Trophoblast cell (in vitro differentiated cells and primary cell): ENCODE measurements around the gene A4GALT.

Experiments
- DNase-seq, 2 donors: peaks; one replicate each; pipeline ENCODE4 v3.0.0-alpha.2; 2016
- H2AFZ ChIP-seq: 2 replicates; pipeline ENCODE4 v1.6.1; 2013; ENCODE audit warnings: low read length, moderate library complexity, mild to moderate bottlenecking; ENCODE audit not compliant: insufficient read depth, poor library complexity
- H2AK5ac ChIP-seq: 2 replicates; pipeline ENCODE4 v1.6.1; 2013; ENCODE audit warnings: mild to moderate bottlenecking, low read length
- H2BK120ac ChIP-seq: 2 replicates; pipeline ENCODE4 v1.6.1; 2013; ENCODE audit warnings: low read length, mild to moderate bottlenecking, moderate library complexity; ENCODE audit not compliant: insufficient read depth, poor library complexity
- H2BK12ac ChIP-seq: 2 replicates; pipeline ENCODE4 v1.6.1; 2013; ENCODE audit warnings: mild to moderate bottlenecking, low read length, moderate library complexity
- H2BK5ac ChIP-seq: 2 replicates; pipeline ENCODE4 v1.6.1; 2013; ENCODE audit warnings: low read length, low read depth, moderate library complexity, mild to moderate bottlenecking; ENCODE audit not compliant: poor library complexity
- H3K14ac ChIP-seq: 2 replicates; pipeline ENCODE4 v1.6.1; 2013; ENCODE audit warnings: mild to moderate bottlenecking, low read length
- H3K18ac ChIP-seq: 2 replicates; pipeline ENCODE4 v1.6.1; 2013; ENCODE audit warnings: mild to moderate bottlenecking, low read length
- H3K23ac ChIP-seq: 2 replicates; pipeline ENCODE4 v1.6.1; 2013; ENCODE audit warnings: low read length
- H3K27ac ChIP-seq: 2 replicates; pipeline ENCODE4 v1.5.1; 2013; ENCODE audit warnings: low read depth, mild to moderate bottlenecking, inconsistent platforms, low read length, moderate library complexity
- H3K27me3 ChIP-seq: 2 replicates; pipeline ENCODE4 v1.6.1; 2013; ENCODE audit warnings: inconsistent platforms, mild to moderate bottlenecking, low read length, moderate library complexity; ENCODE audit not compliant: insufficient read depth
- H3K36me3 ChIP-seq, 2 experiments: 1 replicate in 1 of 2; 2 replicates in 1 of 2; pipeline ENCODE4 v1.6.1; 2013; ENCODE audit warnings: low read length in 2 of 2, mild to moderate bottlenecking in 2 of 2, moderate library complexity in 1 of 2; ENCODE audit not compliant: insufficient read depth in 2 of 2, control insufficient read depth in 1 of 2
- H3K4ac ChIP-seq: 2 replicates; pipeline ENCODE4 v1.6.1; 2013; ENCODE audit warnings: low read depth, mild to moderate bottlenecking, low read length, moderate library complexity
- H3K4me1 ChIP-seq, 2 experiments: 1 replicate in 1 of 2; 2 replicates in 1 of 2; pipeline ENCODE4 v1.6.1; 2013; ENCODE audit warnings: low read length in 2 of 2, mild to moderate bottlenecking in 2 of 2, moderate library complexity in 1 of 2; ENCODE audit not compliant: insufficient read depth in 2 of 2, control insufficient read depth in 1 of 2
- H3K4me2 ChIP-seq: 2 replicates; pipeline ENCODE4 v1.6.1; 2013; ENCODE audit warnings: inconsistent platforms, mild to moderate bottlenecking, low read length, moderate library complexity
- H3K4me3 ChIP-seq: 2 replicates; pipeline ENCODE4 v1.5.1; 2013; ENCODE audit warnings: mild to moderate bottlenecking, low read depth, low read length, inconsistent platforms
- H3K79me1 ChIP-seq: one replicate; pipeline ENCODE4 v1.6.1; 2013; ENCODE audit warnings: low read length
- H3K79me2 ChIP-seq: 2 replicates; pipeline ENCODE4 v1.6.1; 2013; ENCODE audit warnings: low read length, mild to moderate bottlenecking; ENCODE audit not compliant: control insufficient read depth, insufficient read depth, poor library complexity
- H3K9ac ChIP-seq: 2 replicates; pipeline ENCODE4 v1.6.1; 2013; ENCODE audit warnings: mild to moderate bottlenecking, low read length
- H3K9me3 ChIP-seq: 2 replicates; pipeline ENCODE4 v1.6.1; 2013; ENCODE audit warnings: low read depth, mild to moderate bottlenecking, control low read depth, inconsistent platforms, low read length; ENCODE audit not compliant: insufficient read depth
- H4K12ac ChIP-seq: 2 replicates; pipeline ENCODE4 v1.6.1; 2013; ENCODE audit warnings: low read depth, mild to moderate bottlenecking, low read length, moderate library complexity
- H4K8ac ChIP-seq: 2 replicates; pipeline ENCODE4 v1.6.1; 2013; ENCODE audit warnings: low read depth, mild to moderate bottlenecking, low read length, moderate library complexity
- H4K91ac ChIP-seq: one replicate; pipeline ENCODE4 v1.6.1; 2013; ENCODE audit warnings: low read depth, mild to moderate bottlenecking, low read length, moderate library complexity
- WGBS: extraction: QIAGEN DNeasy Blood & Tissue Kit; methylation state at CpG from one replicate; pipeline ENCODE4 v1.1.7; 2013; ENCODE audit warnings: missing lambda C conversion rate; ENCODE audit not compliant: insufficient read length, insufficient coverage; ENCODE audit errors: extremely low coverage; 5-methylcytosine and 5-hydroxymethylcytosine counted together

A4GALT gene

GRCh38 chr22:42768385-42769035 is 47.8 kb upstream of the A4GALT start:
- H3K4me1 ChIP-seq, result peaks cover 0 to 4% of the 10 kb centered on the region in 2 experiments
- H3K14ac ChIP-seq, result no peak overlapping the region
- no peak overlapping the region for H2AFZ ChIP-seq
- H3K9ac ChIP-seq, result no peak overlapping the region
- DNase-seq, result no peak
- H3K4me2 ChIP-seq, result no peak overlapping the region
- H3K4me3 ChIP-seq, result no peak overlapping the region
- no peaks in the 10 kb centered on the region for H3K36me3 ChIP-seq
- H4K8ac ChIP-seq, result no peak overlapping the region
- no peak overlapping the region for H2BK120ac ChIP-seq
- H4K91ac ChIP-seq, result no peak overlapping the region
- no peaks in the 10 kb centered on the region for H3K27me3 ChIP-seq
- no peak overlapping the region for H2BK12ac ChIP-seq
- no peak overlapping the region for H2BK5ac ChIP-seq
- WGBS, result no CpG with 5 or more reads among the region's 22 CpGs
- H4K12ac ChIP-seq, result no peak overlapping the region
- H3K18ac ChIP-seq, result no peak overlapping the region
- H3K23ac ChIP-seq, result no peak overlapping the region
- H3K27ac ChIP-seq, result no peak overlapping the region
- no peaks in the 10 kb centered on the region for H3K9me3 ChIP-seq
- no peaks in the 10 kb centered on the region for H3K79me1 ChIP-seq
- no peaks in the 10 kb centered on the region for H3K79me2 ChIP-seq
- no peak overlapping the region for H2AK5ac ChIP-seq
- H3K4ac ChIP-seq, result no peak overlapping the region

GRCh38 chr22:42766860-42767259 is 46.2 kb upstream of the A4GALT start:
- no peak overlapping the region for H2AFZ ChIP-seq
- H3K4me2 ChIP-seq, result no peak overlapping the region
- no peak overlapping the region for H2AK5ac ChIP-seq
- no peaks in the 10 kb centered on the region for H3K79me1 ChIP-seq
- H3K4me3 ChIP-seq, result no peak overlapping the region
- H4K91ac ChIP-seq, result no peak overlapping the region
- H2BK5ac ChIP-seq, result no peak overlapping the region
- H3K23ac ChIP-seq, result no peak overlapping the region
- no peak overlapping the region for H3K14ac ChIP-seq
- no peak overlapping the region for H2BK12ac ChIP-seq
- no peaks in the 10 kb centered on the region for H3K27me3 ChIP-seq
- H3K4me1 ChIP-seq, result peaks cover 0 to 4% of the 10 kb centered on the region in 2 experiments
- H3K18ac ChIP-seq, result no peak overlapping the region
- H4K8ac ChIP-seq, result no peak overlapping the region
- no peak overlapping the region for H3K27ac ChIP-seq
- H3K9me3 ChIP-seq, result no peaks in the 10 kb centered on the region
- no peak overlapping the region for H3K9ac ChIP-seq
- no peaks in the 10 kb centered on the region for H3K79me2 ChIP-seq
- no peak overlapping the region for H2BK120ac ChIP-seq
- no peak overlapping the region for H4K12ac ChIP-seq
- H3K36me3 ChIP-seq, result no peaks in the 10 kb centered on the region
- no CpG with 5 or more reads among the region's 8 CpGs for WGBS
- no peak for DNase-seq
- no peak overlapping the region for H3K4ac ChIP-seq

GRCh38 chr22:42764895-42765363 is 44.3 kb upstream of the A4GALT start:
- Histone ChIP-seq H3K36me3 (no peaks in the 10 kb centered on the region), H2BK12ac (no peak overlapping the region), H2AK5ac (no peak overlapping the region), H2BK120ac (no peak overlapping the region), H2AFZ (no peak overlapping the region), H4K91ac (no peak overlapping the region), H3K79me1 (no peaks in the 10 kb centered on the region), H2BK5ac (no peak overlapping the region), H4K8ac (no peak overlapping the region), H3K9me3 (no peaks in the 10 kb centered on the region), H3K27me3 (no peaks in the 10 kb centered on the region), H3K79me2 (no peaks in the 10 kb centered on the region), H3K4me3 (no peak overlapping the region), H3K4me2 (no peak overlapping the region), H3K18ac (no peak overlapping the region), H3K4ac (no peak overlapping the region), H3K9ac (no peak overlapping the region), H3K14ac (no peak overlapping the region), H3K4me1 (peaks cover 0 to 4% of the 10 kb centered on the region in 2 experiments), H3K27ac (no peak overlapping the region), H3K23ac (no peak overlapping the region), H4K12ac (no peak overlapping the region)
- DNase-seq, result no peak
- no CpG with 5 or more reads among the region's 11 CpGs for WGBS

DNA sequence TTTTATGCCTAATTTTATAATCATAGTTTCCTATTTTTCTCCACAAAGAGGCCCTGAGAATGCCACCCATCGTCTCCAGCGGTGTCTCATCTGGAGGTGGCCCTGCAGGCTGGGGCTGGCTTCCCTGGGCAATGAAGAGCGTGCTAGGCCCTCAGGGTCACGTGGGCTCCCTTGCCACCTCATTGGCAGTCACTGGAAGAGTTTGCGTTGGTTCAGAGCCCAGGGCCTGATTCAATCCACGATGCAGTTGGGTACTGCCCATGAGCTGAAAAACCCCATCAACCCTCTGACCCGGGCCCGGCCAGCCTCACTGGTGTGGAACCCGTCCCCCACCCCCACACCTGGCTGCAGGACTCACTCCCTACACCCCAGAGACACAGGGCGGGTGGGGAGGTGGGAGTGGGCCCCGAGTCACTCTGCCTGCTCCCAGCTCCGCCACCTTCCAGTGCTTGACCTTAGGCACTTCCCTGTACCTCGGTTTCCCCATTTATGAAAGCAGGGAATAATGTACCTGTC is 43.4 kb upstream of the A4GALT start:
- Histone ChIP-seq H2BK12ac (no peak overlapping the region), H2BK120ac (no peak overlapping the region), H3K9ac (no peak overlapping the region), H3K18ac (no peak overlapping the region), H3K36me3 (no peaks in the 10 kb centered on the region), H3K4me1 (no peaks in the 10 kb centered on the region), H4K91ac (no peak overlapping the region), H4K12ac (no peak overlapping the region), H4K8ac (no peak overlapping the region), H3K79me1 (no peaks in the 10 kb centered on the region), H3K9me3 (no peaks in the 10 kb centered on the region), H3K4ac (no peak overlapping the region), H3K79me2 (no peaks in the 10 kb centered on the region), H3K27me3 (no peaks in the 10 kb centered on the region), H2AFZ (no peak overlapping the region), H3K4me3 (no peak overlapping the region), H2BK5ac (no peak overlapping the region), H3K27ac (no peak overlapping the region), H2AK5ac (no peak overlapping the region), H3K14ac (no peak overlapping the region), H3K23ac (no peak overlapping the region), H3K4me2 (no peak overlapping the region)
- no CpG with 5 or more reads among the region's 13 CpGs for WGBS
- DNase-seq, result no peak
